ENCODE data around the gene IQCH.

IQCH gene

DNA sequence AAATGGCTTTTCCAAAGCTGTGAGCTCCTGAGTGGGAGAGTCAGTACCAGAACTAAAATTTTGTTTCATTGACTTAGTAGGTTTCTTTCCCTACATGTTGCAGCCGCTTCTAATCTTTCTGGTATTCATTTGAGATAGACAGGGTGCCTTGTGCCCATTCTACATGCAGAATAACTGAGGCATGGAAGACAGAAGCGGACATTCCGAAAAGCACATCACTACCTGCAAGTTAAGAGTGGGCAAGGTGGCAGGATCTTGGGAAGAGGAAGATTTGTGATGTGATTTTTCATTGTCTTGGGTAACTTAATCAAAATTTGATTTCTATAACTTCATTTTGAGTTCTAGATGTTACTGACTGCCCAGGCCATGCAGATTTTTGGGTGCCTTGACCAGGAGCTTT, 289.9 kb downstream of the IQCH start:
- Histone ChIP-seq H3K4me3 (ENCODE audit: low read depth, low read length, poor library complexity, severe bottlenecking) (peak overlapping the region; percentile 84), H3F3A (ENCODE audit: insufficient read depth, low read length) (peaks cover 3% of the 10 kb centered on the region; the same call in 1 of the 2 replicates), H3K4me1 (ENCODE audit: insufficient read depth, low read length, severe bottlenecking) (peaks cover 80% of the 10 kb centered on the region), H2AFZ (ENCODE audit: low read length) (no peak overlapping the region), H3K79me2 (ENCODE audit: insufficient read depth, low read length) (peaks cover 6% of the 10 kb centered on the region; the same call in 1 of the 2 replicates), H3K9ac (ENCODE audit: low read length) (peak overlapping the region; percentile 87; the same call in 1 of the 2 replicates), H4K20me1 (ENCODE audit: insufficient read depth, low read length) (no peaks in the 10 kb centered on the region), H3K27ac (ENCODE audit: low read depth, low read length, poor library complexity, severe bottlenecking) (peak overlapping the region; percentile 84), H3K9me2 (ENCODE audit: low read depth, low read length) (no peaks in the 10 kb centered on the region), H3K9me3 (ENCODE audit: low read length) (no peaks in the 10 kb centered on the region), H3K4me2 (ENCODE audit: low read length) (peak overlapping the region; percentile 82), H3K36me3 (ENCODE audit: insufficient read depth, low read length) (peaks cover 15% of the 10 kb centered on the region; the same call in 1 of the 2 replicates), H3K27me3 (ENCODE audit: insufficient read depth, low read length) (no peaks in the 10 kb centered on the region)
- no peak for TF ChIP-seq EZH2 (IDR thresholded peaks at IDR 0.05; ENCODE audit: borderline replicate concordance, low read length)
- TF ChIP-seq, protein P1, sequence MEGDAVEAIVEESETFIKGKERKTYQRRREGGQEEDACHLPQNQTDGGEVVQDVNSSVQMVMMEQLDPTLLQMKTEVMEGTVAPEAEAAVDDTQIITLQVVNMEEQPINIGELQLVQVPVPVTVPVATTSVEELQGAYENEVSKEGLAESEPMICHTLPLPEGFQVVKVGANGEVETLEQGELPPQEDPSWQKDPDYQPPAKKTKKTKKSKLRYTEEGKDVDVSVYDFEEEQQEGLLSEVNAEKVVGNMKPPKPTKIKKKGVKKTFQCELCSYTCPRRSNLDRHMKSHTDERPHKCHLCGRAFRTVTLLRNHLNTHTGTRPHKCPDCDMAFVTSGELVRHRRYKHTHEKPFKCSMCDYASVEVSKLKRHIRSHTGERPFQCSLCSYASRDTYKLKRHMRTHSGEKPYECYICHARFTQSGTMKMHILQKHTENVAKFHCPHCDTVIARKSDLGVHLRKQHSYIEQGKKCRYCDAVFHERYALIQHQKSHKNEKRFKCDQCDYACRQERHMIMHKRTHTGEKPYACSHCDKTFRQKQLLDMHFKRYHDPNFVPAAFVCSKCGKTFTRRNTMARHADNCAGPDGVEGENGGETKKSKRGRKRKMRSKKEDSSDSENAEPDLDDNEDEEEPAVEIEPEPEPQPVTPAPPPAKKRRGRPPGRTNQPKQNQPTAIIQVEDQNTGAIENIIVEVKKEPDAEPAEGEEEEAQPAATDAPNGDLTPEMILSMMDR (IDR thresholded peaks at IDR 0.05; ENCODE audit: low read length) = no peak

DNA sequence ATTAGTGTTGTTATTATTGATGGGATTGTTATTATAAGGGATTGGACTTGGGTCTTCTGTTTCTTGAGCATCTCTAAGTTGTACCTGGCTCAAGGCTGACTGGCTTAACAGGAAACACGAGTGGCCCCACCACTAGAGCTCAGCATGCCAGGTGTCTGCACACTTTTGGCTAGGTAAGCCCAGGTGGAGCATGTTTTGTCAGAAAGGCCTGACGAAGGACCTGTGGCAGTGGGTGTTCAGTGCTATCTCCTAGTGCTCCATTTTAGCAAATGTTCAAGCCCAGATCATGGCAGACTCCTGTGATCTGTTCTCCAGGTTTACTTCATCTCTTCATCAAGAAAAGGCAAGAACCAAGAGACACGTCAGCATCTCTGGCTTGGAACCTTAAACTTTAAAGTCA, 291.3 kb downstream of the IQCH start:
- Histone ChIP-seq H3K4me3 (ENCODE audit: low read depth, low read length, poor library complexity, severe bottlenecking) (no peak overlapping the region), H3K36me3 (ENCODE audit: insufficient read depth, low read length) (peaks cover 23% of the 10 kb centered on the region), H3K79me2 (ENCODE audit: insufficient read depth, low read length) (peaks cover 15% of the 10 kb centered on the region; the same call in 1 of the 2 replicates), H3K4me2 (ENCODE audit: low read length) (peak overlapping the region; percentile 82), H3K4me1 (ENCODE audit: insufficient read depth, low read length, severe bottlenecking) (peaks cover 80% of the 10 kb centered on the region), H2AFZ (ENCODE audit: low read length) (no peak overlapping the region), H3K9me3 (ENCODE audit: low read length) (no peaks in the 10 kb centered on the region), H3F3A (ENCODE audit: insufficient read depth, low read length) (peaks cover 3% of the 10 kb centered on the region; the same call in 1 of the 2 replicates), H3K27ac (ENCODE audit: low read depth, low read length, poor library complexity, severe bottlenecking) (peak overlapping the region; percentile 84), H3K9ac (ENCODE audit: low read length) (no peak overlapping the region; the same call in 1 of the 2 replicates), H3K9me2 (ENCODE audit: low read depth, low read length) (no peaks in the 10 kb centered on the region), H3K27me3 (ENCODE audit: insufficient read depth, low read length) (no peaks in the 10 kb centered on the region), H4K20me1 (ENCODE audit: insufficient read depth, low read length) (no peaks in the 10 kb centered on the region)
- TF ChIP-seq, protein P1 (IDR thresholded peaks at IDR 0.05; ENCODE audit: low read length) = no peak
- no peak for TF ChIP-seq EZH2 (IDR thresholded peaks at IDR 0.05; ENCODE audit: borderline replicate concordance, low read length)

DNA sequence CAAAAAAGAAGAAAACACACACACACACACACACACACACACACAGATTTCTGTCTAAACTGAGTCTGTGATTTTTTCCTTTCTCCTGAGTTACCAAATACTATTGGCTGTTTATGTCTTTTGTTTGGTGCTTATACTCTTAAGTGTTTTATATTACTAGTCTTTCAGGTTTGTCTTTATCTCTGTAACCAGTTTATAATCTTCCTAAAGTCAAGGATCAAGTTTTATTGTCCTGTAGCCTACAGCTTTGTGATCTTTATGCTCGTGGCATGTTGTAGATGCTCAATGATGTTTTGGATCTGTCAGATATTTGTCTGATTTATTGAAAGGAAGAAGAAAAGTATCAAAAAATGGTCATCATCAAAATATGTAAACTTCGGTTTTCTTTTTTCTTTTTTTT, 292.5 kb downstream of the IQCH start:
- Histone ChIP-seq H2AFZ (ENCODE audit: low read length) (no peak overlapping the region), H3K9me3 (ENCODE audit: low read length) (no peaks in the 10 kb centered on the region), H3K36me3 (ENCODE audit: insufficient read depth, low read length) (peaks cover 34% of the 10 kb centered on the region), H3K9me2 (ENCODE audit: low read depth, low read length) (no peaks in the 10 kb centered on the region), H3K27ac (ENCODE audit: low read depth, low read length, poor library complexity, severe bottlenecking) (no peak overlapping the region), H4K20me1 (ENCODE audit: insufficient read depth, low read length) (no peaks in the 10 kb centered on the region), H3K9ac (ENCODE audit: low read length) (no peak overlapping the region), H3K4me2 (ENCODE audit: low read length) (no peak overlapping the region), H3K79me2 (ENCODE audit: insufficient read depth, low read length) (peaks cover 15% of the 10 kb centered on the region; the same call in 1 of the 2 replicates), H3F3A (ENCODE audit: insufficient read depth, low read length) (peaks cover 3% of the 10 kb centered on the region; the same call in 1 of the 2 replicates), H3K4me1 (ENCODE audit: insufficient read depth, low read length, severe bottlenecking) (peaks cover 74% of the 10 kb centered on the region), H3K4me3 (ENCODE audit: low read depth, low read length, poor library complexity, severe bottlenecking) (no peak overlapping the region), H3K27me3 (ENCODE audit: insufficient read depth, low read length) (no peaks in the 10 kb centered on the region)
- no peak for TF ChIP-seq EZH2 (IDR thresholded peaks at IDR 0.05; ENCODE audit: borderline replicate concordance, low read length)
- TF ChIP-seq, protein P1 (IDR thresholded peaks at IDR 0.05; ENCODE audit: low read length) = no peak
